K562 (cell line): ENCODE data around the gene VSIG10L. TPM values are rescaled to one million over a fixed set of nuclear protein-coding genes. Genes with fewer than 3 reads are reported as not detected.

Source experiments
- ATAC-seq: fragments of 200-7000 bp; cut with Tn5 transposase; 3 replicates; pipeline ENCODE4 v1.9.1; 2020; ENCODE audit warnings: moderate library complexity
- BruUV-seq: library from RNA; stranded (reverse); fragments of 400-500 nt; replicated peaks from 2 replicates; lab custom pipeline; 2021; lab: Mats Ljungman, UMichigan
- CTCF ChIA-PET: fragments of 300-600 bp; formaldehyde crosslinking; extraction: SDS; loops from one replicate; lab custom pipeline; 2021; ENCODE audit warnings: low intra/inter-chr PET ratio; lab: Yijun Ruan, JAX
- POLR2A ChIA-PET: fragments of 300-600, 350-650 bp; sonication (Branson Sonifier 250); formaldehyde crosslinking; extraction: SDS; loops from one replicate; lab custom pipeline; 2021; ENCODE audit warnings: antibody characterized with exemption, inconsistent platforms; lab: Yijun Ruan, JAX
- DNase-seq, 4 experiments: peaks; one replicate each; pipeline versions ENCODE4 v3.0.0 to v3.0.0-alpha.2; 2011 to 2018; ENCODE audit warnings: low spot score in 3 of 4, mixed read lengths in 3 of 4; ENCODE audit errors: extremely low read depth in 1 of 4
- FAIRE-seq: peaks from 2 replicates; lab custom pipeline; 2011; peaks lifted over from hg19 to GRCh38; lab: Jason Lieb, UNC
- H2AFZ ChIP-seq: 2 replicates; pipeline ENCODE4 v1.6.0; 2011; ENCODE audit warnings: low read depth, low read length, control low read depth, inconsistent platforms
- H3K27ac ChIP-seq: fragments of 200-600 bp; 3 replicates; pipeline ENCODE4 v1.8.0; 2011; ENCODE audit warnings: low read depth, mild to moderate bottlenecking, control low read depth, inconsistent platforms, low read length, moderate library complexity, mixed read lengths; ENCODE audit errors: extremely low read depth
- H3K27me3 ChIP-seq, 2 experiments: fragments of 300-600 bp in 1 of 2; 2 replicates in 1 of 2; 3 replicates in 1 of 2; pipeline versions ENCODE4 v1.6.0 to v1.8.0; 2011; ENCODE audit warnings: inconsistent platforms in 2 of 2, low read length in 2 of 2, mild to moderate bottlenecking in 1 of 2, mixed read lengths in 1 of 2, moderate library complexity in 1 of 2; ENCODE audit not compliant: control insufficient read depth in 2 of 2, insufficient read depth in 2 of 2
- H3K36me3 ChIP-seq: fragments of 300-600 bp; 3 replicates; pipeline ENCODE4 v1.8.0; 2011; ENCODE audit warnings: mild to moderate bottlenecking, low read length, inconsistent platforms; ENCODE audit not compliant: control insufficient read depth, insufficient read depth
- H3K4me1 ChIP-seq, 2 experiments: fragments of 200-600 bp in 1 of 2; replicated peaks in 1 of 2; 2 replicates in 1 of 2; 3 replicates in 1 of 2; pipeline versions ENCODE4 v1.5.1 to v1.8.0; 2011; ENCODE audit warnings: inconsistent platforms in 2 of 2, low read length in 2 of 2, mild to moderate bottlenecking in 1 of 2, mixed read lengths in 1 of 2, moderate library complexity in 1 of 2; ENCODE audit not compliant: control insufficient read depth in 2 of 2, insufficient read depth in 2 of 2
- H3K4me2 ChIP-seq: 2 replicates; pipeline ENCODE4 v1.6.1; 2011; ENCODE audit warnings: low read length, control low read depth, inconsistent platforms, mixed read lengths; ENCODE audit not compliant: insufficient read depth
- H3K4me3 ChIP-seq: fragments of 200-600 bp; sonication (generic), shearing (Covaris generic); 2 replicates; pipeline ENCODE4 v1.5.1; 2016; ENCODE audit warnings: control low read depth, inconsistent platforms
- H3K79me2 ChIP-seq: fragments of 200-600 bp; 3 replicates; pipeline ENCODE4 v1.8.0; 2011; ENCODE audit warnings: low read length, inconsistent platforms; ENCODE audit not compliant: control insufficient read depth, insufficient read depth
- H3K9ac ChIP-seq, 2 experiments: 2 replicates each; pipeline versions ENCODE4 v1.6.0 to v1.6.1; 2011; ENCODE audit warnings: low read depth in 2 of 2, low read length in 2 of 2, control low read depth in 1 of 2, inconsistent platforms in 1 of 2, mild to moderate bottlenecking in 1 of 2, mixed read lengths in 1 of 2; ENCODE audit not compliant: insufficient read depth in 1 of 2
- H3K9me1 ChIP-seq: one replicate; pipeline ENCODE4 v1.6.0; 2011; ENCODE audit warnings: inconsistent platforms, mild to moderate bottlenecking, low read length, moderate library complexity; ENCODE audit not compliant: control insufficient read depth, insufficient read depth
- H3K9me3 ChIP-seq: replicated peaks from 2 replicates; pipeline ENCODE4 v1.5.1; 2011; ENCODE audit warnings: low read depth, low read length, inconsistent platforms; ENCODE audit not compliant: control insufficient read depth, insufficient read depth
- H4K20me1 ChIP-seq: replicated peaks from 2 replicates; pipeline ENCODE4 v1.6.1; 2011; ENCODE audit warnings: low read length, inconsistent platforms, mixed read lengths; ENCODE audit not compliant: control insufficient read depth, insufficient read depth
- ARNT ChIP-seq, 2 experiments: fragments of 450-650 bp; IDR thresholded peaks; 2 replicates each; pipeline ENCODE4 v1.6.1; 2016; ENCODE audit warnings: mild to moderate bottlenecking in 1 of 2
- BMI1 ChIP-seq: fragments of 150-350 bp; IDR thresholded peaks from 2 replicates; pipeline ENCODE4 v1.6.1; 2014; ENCODE audit warnings: low read length
- CHCHD3 ChIP-seq: fragments of 250-450 bp; sonication (Bioruptor Pico); IDR thresholded peaks from 2 replicates; pipeline ENCODE4 v2.1.2; 2022; ENCODE audit warnings: mild to moderate bottlenecking
- CHD2 ChIP-seq: IDR thresholded peaks from 2 replicates; pipeline ENCODE4 v1.6.1; 2011; ENCODE audit warnings: low read depth, low read length
- CSDE1 ChIP-seq, 2 experiments: fragments of 450-650 bp; IDR thresholded peaks; 2 replicates each; pipeline ENCODE4 v1.6.1; 2016; ENCODE audit warnings: mild to moderate bottlenecking in 1 of 2
- FOXA3 ChIP-seq, 2 experiments: fragments of 450-650 bp in 1 of 2; sonication (generic) in 1 of 2; formaldehyde crosslinking; IDR thresholded peaks in 1 of 2; conservative IDR thresholded peaks in 1 of 2; 2 replicates each; pipeline versions ENCODE4 v1.4.0 to v1.8.0; 2020 to 2022; ENCODE audit warnings: mild to moderate bottlenecking in 2 of 2, missing genetic modification reagents in 1 of 2
- HDAC3 ChIP-seq: fragments of 450-650 bp; IDR thresholded peaks from 2 replicates; pipeline ENCODE4 v1.6.1; 2018; ENCODE audit warnings: borderline replicate concordance, mild to moderate bottlenecking, moderate library complexity; ENCODE audit not compliant: partially characterized antibody
- MCM5 ChIP-seq: fragments of 450-650 bp; IDR thresholded peaks from 2 replicates; pipeline ENCODE4 v1.6.1; 2016; ENCODE audit warnings: low read depth
- PHB ChIP-seq: fragments of 250-450 bp; sonication (Bioruptor Pico); IDR thresholded peaks from 2 replicates; pipeline ENCODE4 v1.5.0; 2021
- PRMT5 ChIP-seq: sonication (generic); formaldehyde crosslinking; IDR thresholded peaks from 2 replicates; pipeline ENCODE4 v1.5.0; 2020; ENCODE audit warnings: missing genetic modification reagents
- RBBP5 ChIP-seq: fragments of 200-600 bp; sonication (generic); IDR thresholded peaks from 2 replicates; pipeline ENCODE4 v1.6.1; 2012; ENCODE audit warnings: borderline replicate concordance, mild to moderate bottlenecking, low read length, control low read depth, inconsistent platforms; ENCODE audit not compliant: insufficient read depth, poor library complexity, severe bottlenecking
- TEAD2 ChIP-seq: fragments of 450-650 bp; IDR thresholded peaks from 2 replicates; pipeline ENCODE4 v1.6.1; 2016; ENCODE audit warnings: missing genetic modification characterization, control low read depth, missing compliant biosample characterization
- ZNF133 ChIP-seq: fragments of 250-450 bp; sonication (Bioruptor Pico); IDR thresholded peaks from 2 replicates; pipeline ENCODE4 v1.4.0; 2020; ENCODE audit warnings: mild to moderate bottlenecking
- ZNF23 ChIP-seq: fragments of 250-450 bp; sonication (Bioruptor Pico); IDR thresholded peaks from 2 replicates; pipeline ENCODE4 v1.4.0; 2020; ENCODE audit warnings: mild to moderate bottlenecking
- ZNF24 ChIP-seq: fragments of 450-650 bp; IDR thresholded peaks from 2 replicates; pipeline ENCODE4 v1.6.1; 2016
- ZNF696 ChIP-seq: fragments of 250-450 bp; sonication (Bioruptor Pico); conservative IDR thresholded peaks from 2 replicates; pipeline ENCODE4 v1.4.0; 2020; ENCODE audit warnings: mild to moderate bottlenecking, moderate library complexity
- WGBS: fragments of 100-300 bp; shearing (Covaris generic); methylation state at CpG from one replicate; pipeline ENCODE4 v1.1.6; 2016; ENCODE audit warnings: low coverage, mixed read lengths; ENCODE audit not compliant: insufficient coverage; ENCODE audit errors: missing lambda C conversion rate; 5-methylcytosine and 5-hydroxymethylcytosine counted together
- in situ Hi-C: fragments of 300-500 bp; cut with MboI; formaldehyde crosslinking; loops from 4 replicates; pipeline ENCODE4 v1.15.0; 2018; ENCODE audit warnings: inconsistent platforms, mixed read lengths
- intact Hi-C: fragments of 100-400 bp; cut with micrococcal nuclease; formaldehyde crosslinking; loops from 2 replicates; pipeline ENCODE4 v1.14.2; 2022
- polyA plus RNA-seq, 8 experiments: library from polyadenylated mRNA; depleted of rRNA in 4 of 8; stranded (reverse) in 5 of 8; unstranded in 3 of 8; fragments of >200 nt; fragmentation: Nextera tagmentation in 2 of 8; fragmentation: Illumina TruSeq in 1 of 8; extraction: Ambion mirVana in 2 of 8; extraction: Trizol in 1 of 8; gene quantifications; 2 replicates each; pipeline versions ENCODE4 v1.2.1 to v1.2.3, GENCODE V29; 2011 to 2014; ENCODE audit warnings: inconsistent platforms in 1 of 8, missing spikeins in 1 of 8
- total RNA-seq, 7 experiments: library from RNA; depleted of rRNA in 6 of 7; stranded (reverse); fragments of >200 nt in 6 of 7; fragmentation: Illumina TruSeq in 2 of 7; extraction: Trizol in 2 of 7; gene quantifications; 2 replicates each; pipeline versions ENCODE4 v1.2.1 to v1.2.3, GENCODE V29; 2011 to 2021; ENCODE audit warnings: low replicate concordance in 1 of 7
- TF ChIP-seq, protein P1 (sequence below), 2 experiments: fragments of 450-650 bp; IDR thresholded peaks; 2 replicates each; pipeline ENCODE4 v1.6.1; 2018; ENCODE audit warnings: mild to moderate bottlenecking in 2 of 2, low read depth in 1 of 2; ENCODE audit not compliant: partially characterized antibody in 2 of 2

VSIG10L gene
- total and polyA plus RNA-seq, 9 of the 15 experiments (the other 6 are each of a cell fraction or from before 2014, with no cell fraction given) = 1.1 to 7.6 (median 2.2) TPM

DNA sequence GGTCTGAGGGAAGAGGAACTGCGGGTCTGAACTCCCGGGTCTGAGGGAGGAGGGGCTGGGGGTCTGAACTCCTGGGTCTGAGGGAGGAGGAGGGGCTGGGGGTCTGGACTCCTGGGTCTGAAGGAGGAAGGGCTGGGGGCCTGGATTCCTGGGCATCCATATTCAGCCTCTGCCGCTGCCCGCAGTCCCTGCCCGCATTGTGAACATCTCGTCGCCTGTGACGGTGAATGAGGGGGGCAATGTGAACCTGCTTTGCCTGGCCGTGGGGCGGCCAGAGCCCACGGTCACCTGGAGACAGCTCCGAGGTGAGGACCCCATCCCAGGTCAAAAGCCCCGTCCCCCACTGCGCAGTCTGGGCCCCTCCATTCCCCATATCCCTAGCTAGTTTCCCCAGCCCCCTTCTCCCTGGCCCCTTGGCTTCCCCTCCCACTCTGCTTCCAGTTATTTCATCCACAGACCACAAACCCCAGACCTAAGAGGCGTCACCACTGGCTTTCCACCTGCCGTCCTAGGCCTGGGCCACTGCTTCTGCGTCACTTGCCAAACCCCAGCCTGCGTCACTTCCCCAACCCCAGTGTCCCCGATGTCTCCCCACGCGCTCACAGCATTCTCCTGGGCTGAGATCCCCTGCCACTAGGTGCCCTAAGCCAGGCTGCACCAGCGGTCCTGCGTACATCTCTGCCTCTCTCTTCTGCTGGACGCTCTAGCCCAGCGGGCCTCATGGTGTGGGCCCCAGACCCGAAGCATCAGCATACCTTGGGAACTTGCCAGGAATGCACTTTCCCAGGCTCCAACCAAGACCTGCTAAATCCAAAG lies 16.6 kb downstream of the VSIG10L start (continued):
- TF ChIP-seq, protein P1, sequence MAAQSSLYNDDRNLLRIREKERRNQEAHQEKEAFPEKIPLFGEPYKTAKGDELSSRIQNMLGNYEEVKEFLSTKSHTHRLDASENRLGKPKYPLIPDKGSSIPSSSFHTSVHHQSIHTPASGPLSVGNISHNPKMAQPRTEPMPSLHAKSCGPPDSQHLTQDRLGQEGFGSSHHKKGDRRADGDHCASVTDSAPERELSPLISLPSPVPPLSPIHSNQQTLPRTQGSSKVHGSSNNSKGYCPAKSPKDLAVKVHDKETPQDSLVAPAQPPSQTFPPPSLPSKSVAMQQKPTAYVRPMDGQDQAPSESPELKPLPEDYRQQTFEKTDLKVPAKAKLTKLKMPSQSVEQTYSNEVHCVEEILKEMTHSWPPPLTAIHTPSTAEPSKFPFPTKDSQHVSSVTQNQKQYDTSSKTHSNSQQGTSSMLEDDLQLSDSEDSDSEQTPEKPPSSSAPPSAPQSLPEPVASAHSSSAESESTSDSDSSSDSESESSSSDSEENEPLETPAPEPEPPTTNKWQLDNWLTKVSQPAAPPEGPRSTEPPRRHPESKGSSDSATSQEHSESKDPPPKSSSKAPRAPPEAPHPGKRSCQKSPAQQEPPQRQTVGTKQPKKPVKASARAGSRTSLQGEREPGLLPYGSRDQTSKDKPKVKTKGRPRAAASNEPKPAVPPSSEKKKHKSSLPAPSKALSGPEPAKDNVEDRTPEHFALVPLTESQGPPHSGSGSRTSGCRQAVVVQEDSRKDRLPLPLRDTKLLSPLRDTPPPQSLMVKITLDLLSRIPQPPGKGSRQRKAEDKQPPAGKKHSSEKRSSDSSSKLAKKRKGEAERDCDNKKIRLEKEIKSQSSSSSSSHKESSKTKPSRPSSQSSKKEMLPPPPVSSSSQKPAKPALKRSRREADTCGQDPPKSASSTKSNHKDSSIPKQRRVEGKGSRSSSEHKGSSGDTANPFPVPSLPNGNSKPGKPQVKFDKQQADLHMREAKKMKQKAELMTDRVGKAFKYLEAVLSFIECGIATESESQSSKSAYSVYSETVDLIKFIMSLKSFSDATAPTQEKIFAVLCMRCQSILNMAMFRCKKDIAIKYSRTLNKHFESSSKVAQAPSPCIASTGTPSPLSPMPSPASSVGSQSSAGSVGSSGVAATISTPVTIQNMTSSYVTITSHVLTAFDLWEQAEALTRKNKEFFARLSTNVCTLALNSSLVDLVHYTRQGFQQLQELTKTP (IDR thresholded peaks at IDR 0.05; ENCODE audit: low read depth in 1 of 2, partially characterized antibody in 2 of 2) = no peak
- TF ChIP-seq ZNF23 (CRISPR knock-in tag) (no peak), CSDE1 (IDR thresholded peaks at IDR 0.05) (no peak), TEAD2 (tag) (no peak), MCM5 (no peak)
- TF ChIP-seq, all 486 proteins: peak for 4

DNA sequence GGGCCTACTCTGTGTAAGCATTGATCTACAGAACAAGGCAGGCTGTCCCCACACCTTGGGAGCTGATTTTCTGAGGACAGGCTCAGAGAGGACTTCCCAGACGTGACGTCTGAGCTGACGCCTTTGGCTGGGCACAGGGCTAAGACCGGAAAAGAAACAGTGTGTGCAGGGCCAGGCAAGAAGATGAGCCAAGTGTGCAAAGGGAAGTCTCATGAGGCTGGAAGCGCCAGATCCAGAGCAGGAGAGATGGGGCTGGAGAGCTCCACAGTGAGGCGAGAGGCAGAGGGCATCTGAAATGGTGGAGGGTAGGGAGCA lies 17.8 kb downstream of the VSIG10L start:
- ChIA-PET CTCF (no interaction called here), POLR2A (interaction anchor here (0.8 kb wide), 1 partner anchor 66 kb away, joined by 3 read pairs; the partner anchor contains the start of gene C19orf84)
- no peak overlapping the region for H3K9ac ChIP-seq
- H4K20me1 ChIP-seq = 0 out of 2 replicates have a peak, but pooled peaks cover under 1% of the 10 kb centered on the region
- peaks cover 29 to 59% of the 10 kb centered on the region in 2 experiments for H3K27me3 ChIP-seq
- H3K4me1 ChIP-seq = peaks cover 4 to 40% of the 10 kb centered on the region in 2 experiments; a peak in 3 of 5 replicates
- WGBS = 8% methylated on average over 6 of the region's 6 CpGs
- no peak for ATAC-seq
- H3K4me2 ChIP-seq = no peak overlapping the region
- H3K79me2 ChIP-seq = no peaks in the 10 kb centered on the region
- TF ChIP-seq CHCHD3 (CRISPR knock-in tag) = no peak
- TF ChIP-seq PRMT5 (CRISPR knock-in tag) = no peak
- TF ChIP-seq RBBP5 = no peak
- no peak for TF ChIP-seq FOXA3 (CRISPR knock-in tag; conservative IDR thresholded peaks at IDR 0.05 in 1 of 2, IDR thresholded peaks at IDR 0.05 in 1 of 2)
- no peak for TF ChIP-seq ARNT (IDR thresholded peaks at IDR 0.05)
- TF ChIP-seq ZNF133 (CRISPR knock-in tag) = no peak
- no peak for TF ChIP-seq HDAC3
- no peak for TF ChIP-seq ZNF696 (CRISPR knock-in tag)
- no peak for TF ChIP-seq PHB (CRISPR knock-in tag)
- no peak for TF ChIP-seq CHD2
- TF ChIP-seq BMI1 = no peak
- no peak for TF ChIP-seq ZNF24
- TF ChIP-seq, all 486 proteins: peak for 0
- FAIRE-seq (no peak), DNase-seq (no peak)
- Histone ChIP-seq H3K9me3 (no peaks in the 10 kb centered on the region; the same call in 1 of the 2 replicates), H3K36me3 (no peaks in the 10 kb centered on the region), H3K9me1 (no peaks in the 10 kb centered on the region), H3K4me3 (no peak overlapping the region), H3K27ac (no peak overlapping the region), H2AFZ (no peak overlapping the region)
- BruUV-seq = no TSS peak
- in situ Hi-C loops (no loop called here), intact Hi-C loops (no loop called here)
